Erythroblast (primary cell): ENCODE results near the gene SLC39A5.

ENCODE experiments used
- GATA1 ChIP-seq: IDR thresholded peaks from 2 replicates; pipeline ENCODE4 v1.6.1; 2011; ENCODE audit warnings: low read depth, mild to moderate bottlenecking, control low read depth, low read length, moderate library complexity
- POLR2A ChIP-seq: IDR thresholded peaks from 2 replicates; pipeline ENCODE4 v1.6.1; 2011; ENCODE audit warnings: mild to moderate bottlenecking, low read length

GRCh38 chr12:56258820-56259183 lies 29.0 kb downstream of the SLC39A5 start:
- TF ChIP-seq POLR2A (no peak), GATA1 (no peak)
